Upper lobe of right lung (tissue), 1 donor: ENCODE data around the gene CTDSP2. TPM values are rescaled to one million over a fixed set of nuclear protein-coding genes. Genes with fewer than 3 reads are reported as not detected.
A peak's percentile ranks its signal among the peaks of the same experiment; 100 is the strongest.
"Not testable (repeated sequence)": the region's sequence is repeated elsewhere in the genome, so short reads cannot be mapped to it uniquely, and the experiment has no call there.

ENCODE experiments used
- ATAC-seq: fragments of 200-7000 bp; cut with Tn5 transposase; one replicate; pipeline ENCODE4 v1.9.1; 2020; ENCODE audit warnings: mild to moderate bottlenecking, moderate library complexity
- DNase-seq: peaks from one replicate; pipeline ENCODE4 v3.0.0-alpha.2; 2020
- H3K27ac ChIP-seq: fragments of 200-600 bp; one replicate; pipeline ENCODE4 v1.8.0; 2022
- H3K27me3 ChIP-seq: fragments of 200-600 bp; one replicate; pipeline ENCODE4 v1.8.0; 2022; ENCODE audit warnings: mild to moderate bottlenecking
- H3K36me3 ChIP-seq: fragments of 200-600 bp; one replicate; pipeline ENCODE4 v1.8.0; 2022
- H3K4me1 ChIP-seq: fragments of 200-600 bp; one replicate; pipeline ENCODE4 v1.8.0; 2022
- H3K4me3 ChIP-seq: fragments of 200-600 bp; one replicate; pipeline ENCODE4 v1.8.0; 2022; ENCODE audit warnings: mild to moderate bottlenecking
- H3K9me3 ChIP-seq: fragments of 200-600 bp; one replicate; pipeline ENCODE4 v1.8.0; 2022
- CTCF ChIP-seq: fragments of 200-600 bp; IDR thresholded peaks from one replicate; pipeline ENCODE4 v1.8.0; 2022; ENCODE audit warnings: antibody characterized with exemption
- intact Hi-C: fragments of 100-400 bp; cut with DNase I; formaldehyde crosslinking; loops from one replicate; pipeline ENCODE4 v1.11.0; 2022
- total RNA-seq: library from RNA; stranded (reverse); fragmentation: NEBNext Ultra II Directional; extraction: Animal tissue kit (Norgen Biotek cat#: 25700); gene quantifications from one replicate; pipeline ENCODE4 v1.2.1, GENCODE V29; 2021
- donor health status: DM: no; HTN: yes; CAD: no; lungs with severe emphysema.

Gene CTDSP2
- total RNA-seq, 1 donor from 2014 or later = 217 TPM

GRCh38 chr12:57775563-57776246 is 70.8 kb downstream of the CTDSP2 start:
- intact Hi-C loops = no loop called here
- H3K27me3 ChIP-seq = no peaks in the 10 kb centered on the region
- ATAC-seq (peak; percentile 18), DNase-seq (no peak)
- H3K4me3 ChIP-seq = no peak overlapping the region
- no peak overlapping the region for H3K27ac ChIP-seq
- TF ChIP-seq CTCF = no peak
- peaks cover 2% of the 10 kb centered on the region for H3K36me3 ChIP-seq
- peaks cover 17% of the 10 kb centered on the region for H3K4me1 ChIP-seq
- no peaks in the 10 kb centered on the region for H3K9me3 ChIP-seq

GRCh38 chr12:57775044-57775443 is 71.5 kb downstream of the CTDSP2 start:
- TF ChIP-seq CTCF = no peak
- no peak for ATAC-seq
- no peaks in the 10 kb centered on the region for H3K27me3 ChIP-seq
- H3K27ac ChIP-seq = no peak overlapping the region
- H3K4me3 ChIP-seq = no peak overlapping the region
- peak; percentile 0 for DNase-seq
- H3K36me3 ChIP-seq = peaks cover 9% of the 10 kb centered on the region
- H3K4me1 ChIP-seq = peaks cover 18% of the 10 kb centered on the region
- intact Hi-C loops = no loop called here
- H3K9me3 ChIP-seq = no peaks in the 10 kb centered on the region

GRCh38 chr12:57774634-57775033 is 71.9 kb downstream of the CTDSP2 start:
- H3K27me3 ChIP-seq, ATAC-seq, intact Hi-C loops, H3K9me3 ChIP-seq, H3K4me3 ChIP-seq, H3K27ac ChIP-seq: not testable (repeated sequence)
- DNase-seq = peak; percentile 25
- Histone ChIP-seq H3K4me1 (peaks cover 18% of the 10 kb centered on the region), H3K36me3 (peaks cover 11% of the 10 kb centered on the region)

GRCh38 chr12:57772429-57773322 is 73.9 kb downstream of the CTDSP2 start, which contains the start of gene EEF1AKMT3:
Gene EEF1AKMT3, plus strand, starts transcription at chr12:57772614. Its CDS starts 111 bp downstream, at chr12:57772725.
- TF ChIP-seq CTCF = no peak
- H3K27ac ChIP-seq = peak within 1 kb of the TSS; percentile 92
- H3K9me3 ChIP-seq = no peaks in the 10 kb centered on the region
- DNase-seq = peak; percentile 85
- peaks cover 24% of the 10 kb centered on the region for H3K36me3 ChIP-seq
- no peaks in the 10 kb centered on the region for H3K27me3 ChIP-seq
- peak; percentile 67 for ATAC-seq
- peak within 1 kb of the TSS; percentile 78 for H3K4me3 ChIP-seq
- H3K4me1 ChIP-seq = peaks cover 18% of the 10 kb centered on the region
- intact Hi-C loops = no loop called here

- Histone ChIP-seq H3K9me3 (no peaks in the 10 kb centered on the region), H3K36me3 (peaks cover 24% of the 10 kb centered on the region), H3K4me3 (peak within 1 kb of the TSS; percentile 78), H3K4me1 (peaks cover 19% of the 10 kb centered on the region), H3K27me3 (peaks cover 2% of the 10 kb centered on the region), H3K27ac (peak within 1 kb of the TSS; percentile 92)
- TF ChIP-seq CTCF = no peak
- DNase-seq (peak; percentile 97), ATAC-seq (peak; percentile 95)
- intact Hi-C loops = no loop called here
Observed at GRCh38 chr12:57771873-57772428, 74.6 kb downstream of the CTDSP2 start, which contains the start of gene METTL1. Gene METTL1, minus strand, starts transcription at chr12:57772105. Its CDS starts 22 bp downstream, at chr12:57772083.
